MCF 10A (cell line): Measurements from ENCODE around the gene ZBTB22. TPM values are rescaled to one million over a fixed set of nuclear protein-coding genes. Genes with fewer than 3 reads are reported as not detected.

Source experiments
- BruUV-seq: library from RNA; stranded (reverse); fragments of 400-500 nt; replicated peaks from 2 replicates; lab custom pipeline; 2021; lab: Mats Ljungman, UMichigan
- CTCF ChIA-PET: fragments of 300-600 bp; sonication (Branson Sonifier 250); formaldehyde crosslinking; extraction: SDS; loops from one replicate; lab custom pipeline; 2021; ENCODE audit warnings: antibody characterized with exemption, inconsistent platforms; lab: Yijun Ruan, JAX
- POLR2A ChIA-PET: fragments of 300-600, 350-650 bp; sonication (Branson Sonifier 250); formaldehyde crosslinking; extraction: SDS; loops from one replicate; lab custom pipeline; 2020; ENCODE audit warnings: antibody characterized with exemption, inconsistent platforms; lab: Yijun Ruan, JAX
- DNase-seq: peaks from one replicate; pipeline ENCODE4 v3.0.0-alpha.2; 2018; ENCODE audit not compliant: unreplicated experiment
- H3K27ac Mint-ChIP-seq: one replicate; pipeline ENCODE4 v1.8.0; 2022; ENCODE audit warnings: mild to moderate bottlenecking, low read depth, mixed read lengths; ENCODE audit not compliant: unreplicated experiment
- H3K27me3 Mint-ChIP-seq: one replicate; pipeline ENCODE4 v1.8.0; 2022; ENCODE audit warnings: mixed read lengths; ENCODE audit not compliant: insufficient read depth, unreplicated experiment
- H3K36me3 Mint-ChIP-seq: one replicate; pipeline ENCODE4 v1.8.0; 2022; ENCODE audit warnings: mild to moderate bottlenecking, moderate library complexity, mixed read lengths; ENCODE audit not compliant: insufficient read depth, unreplicated experiment
- H3K4me1 Mint-ChIP-seq: one replicate; pipeline ENCODE4 v1.8.0; 2022; ENCODE audit warnings: mixed read lengths; ENCODE audit not compliant: insufficient read depth, unreplicated experiment
- H3K4me3 Mint-ChIP-seq: one replicate; pipeline ENCODE4 v1.8.0; 2022; ENCODE audit warnings: mild to moderate bottlenecking, moderate library complexity, mixed read lengths; ENCODE audit not compliant: unreplicated experiment
- H3K9me3 Mint-ChIP-seq: one replicate; pipeline ENCODE4 v1.8.0; 2022; ENCODE audit warnings: mixed read lengths; ENCODE audit not compliant: unreplicated experiment
- CTCF ChIP-seq: fragments of 200-600 bp; IDR thresholded peaks from one replicate; pipeline ENCODE4 v1.8.0; 2022; ENCODE audit warnings: antibody characterized with exemption, mild to moderate bottlenecking; ENCODE audit not compliant: unreplicated experiment
- intact Hi-C: fragments of 100-400 bp; cut with micrococcal nuclease; formaldehyde crosslinking; loops from 2 replicates; pipeline ENCODE4 v1.14.1; 2022
- total RNA-seq: library from RNA; stranded (reverse); gene quantifications from 2 replicates; pipeline ENCODE4 v1.2.3, GENCODE V29; 2022

The ZBTB22 gene
- total RNA-seq, 1 experiment from 2014 or later, result 12.3 TPM

GRCh38 chr6:33316603-33317418 is 733 bp downstream of the ZBTB22 start:
- Mint-ChIP-seq H3K27ac (peak overlapping the region; percentile 80), H3K36me3 (peaks cover 79% of the 10 kb centered on the region), H3K9me3 (no peaks in the 10 kb centered on the region), H3K4me3 (peak overlapping the region; percentile 81), H3K27me3 (no peaks in the 10 kb centered on the region), H3K4me1 (peaks cover 62% of the 10 kb centered on the region)
- ChIA-PET CTCF (interaction anchor here (0.5 kb wide), 1 partner anchor 79 kb away, joined by 3 read pairs; no protein-coding TSS in a partner anchor), POLR2A (interaction anchor here (0.7 to 3.0 kb wide), 8 partner anchors 18 to 78 kb away, joined by 3 to 30 read pairs (median 6); partner anchors contain the start of genes PFDN6, RGL2 and WDR46)
- no peak for DNase-seq
- TF ChIP-seq CTCF, result no peak
- BruUV-seq, result no TSS peak
- intact Hi-C loops, result no loop called here

- Mint-ChIP-seq H3K27ac (no peak overlapping the region), H3K9me3 (no peaks in the 10 kb centered on the region), H3K36me3 (peaks cover 81% of the 10 kb centered on the region), H3K4me1 (peaks cover 58% of the 10 kb centered on the region), H3K4me3 (peak overlapping the region; percentile 96), H3K27me3 (no peaks in the 10 kb centered on the region)
- TF ChIP-seq CTCF, result no peak
- DNase-seq, result no peak
- no TSS peak for BruUV-seq
- intact Hi-C loops, result no loop called here
- ChIA-PET CTCF (interaction anchor here (0.7 to 1.5 kb wide), 2 partner anchors 24 to 75 kb away, joined by 3 to 4 read pairs; no protein-coding TSS in a partner anchor), POLR2A (interaction anchor here (1.5 to 3.0 kb wide), 2 partner anchors 17 to 60 kb away, joined by 6 to 30 read pairs; partner anchors contain the start of gene RGL2)
Measured at GRCh38 chr6:33315793-33316602, 1.5 kb downstream of the ZBTB22 start.

GRCh38 chr6:33314943-33315792 is 2.4 kb downstream of the ZBTB22 start:
- peak overlapping the region; percentile 99 for H3K27ac Mint-ChIP-seq
- no peaks in the 10 kb centered on the region for H3K27me3 Mint-ChIP-seq
- BruUV-seq, result no TSS peak
- no peaks in the 10 kb centered on the region for H3K9me3 Mint-ChIP-seq
- peak overlapping the region; percentile 96 for H3K4me3 Mint-ChIP-seq
- peaks cover 50% of the 10 kb centered on the region for H3K4me1 Mint-ChIP-seq
- ChIA-PET CTCF (interaction anchor here (0.7 to 1.5 kb wide), 2 partner anchors 50 to 76 kb away, joined by 4 to 5 read pairs; no protein-coding TSS in a partner anchor), POLR2A (interaction anchor here (1.5 kb wide), 1 partner anchor 61 kb away, joined by 6 read pairs; no protein-coding TSS in a partner anchor)
- intact Hi-C loops, result no loop called here
- DNase-seq, result peak; percentile 16
- no peak for TF ChIP-seq CTCF
- H3K36me3 Mint-ChIP-seq, result peaks cover 81% of the 10 kb centered on the region
